GM18873 (cell line): ENCODE data around the gene SPNS3.

Experiments used
- ATAC-seq: cut with Tn5 transposase; IDR thresholded peaks from one replicate; pipeline ENCODE4 v1.9.1; 2021; ENCODE audit warnings: mild to moderate bottlenecking, moderate library complexity, moderate number of reproducible peaks; ENCODE audit not compliant: unreplicated experiment, low FRiP score

SPNS3 gene

GRCh38 chr17:4485676-4486646, 52.2 kb downstream of the SPNS3 start:
- ATAC-seq = no peak

GRCh38 chr17:4487296-4487695, 53.6 kb downstream of the SPNS3 start:
- ATAC-seq = no peak

- no peak for ATAC-seq
Observed at GRCh38 chr17:4487820-4488716, 54.3 kb downstream of the SPNS3 start.

- no peak for ATAC-seq
Observed at GRCh38 chr17:4488989-4489595, 55.4 kb downstream of the SPNS3 start.

- no peak for ATAC-seq
Observed at GRCh38 chr17:4490109-4490591, 56.4 kb downstream of the SPNS3 start.

DNA sequence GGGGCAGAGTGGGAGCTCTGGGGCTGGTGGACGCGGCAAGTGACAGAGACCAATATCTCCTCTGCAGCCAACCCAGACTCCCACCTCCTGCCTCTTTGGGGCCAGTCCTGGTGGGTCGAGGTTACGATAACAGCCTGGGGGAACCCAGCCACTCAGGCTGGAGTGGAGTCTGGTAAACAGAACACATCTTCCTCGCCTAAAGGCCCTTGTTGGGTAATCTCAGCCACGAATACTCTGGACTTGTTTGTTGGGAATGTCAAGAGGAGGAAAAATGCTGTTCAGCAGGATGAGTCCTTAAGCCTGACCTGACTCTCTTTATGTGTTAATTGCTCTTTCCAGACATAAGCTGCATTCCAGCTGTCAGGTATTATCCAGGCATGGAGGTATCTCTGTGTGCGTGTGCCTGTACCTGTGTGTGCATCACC, 56.9 kb downstream of the SPNS3 start:
- ATAC-seq = no peak

GRCh38 chr17:4492721-4493561, 59.2 kb downstream of the SPNS3 start:
- no peak for ATAC-seq

- no peak for ATAC-seq
Observed at GRCh38 chr17:4497101-4497824, 63.5 kb downstream of the SPNS3 start.

DNA sequence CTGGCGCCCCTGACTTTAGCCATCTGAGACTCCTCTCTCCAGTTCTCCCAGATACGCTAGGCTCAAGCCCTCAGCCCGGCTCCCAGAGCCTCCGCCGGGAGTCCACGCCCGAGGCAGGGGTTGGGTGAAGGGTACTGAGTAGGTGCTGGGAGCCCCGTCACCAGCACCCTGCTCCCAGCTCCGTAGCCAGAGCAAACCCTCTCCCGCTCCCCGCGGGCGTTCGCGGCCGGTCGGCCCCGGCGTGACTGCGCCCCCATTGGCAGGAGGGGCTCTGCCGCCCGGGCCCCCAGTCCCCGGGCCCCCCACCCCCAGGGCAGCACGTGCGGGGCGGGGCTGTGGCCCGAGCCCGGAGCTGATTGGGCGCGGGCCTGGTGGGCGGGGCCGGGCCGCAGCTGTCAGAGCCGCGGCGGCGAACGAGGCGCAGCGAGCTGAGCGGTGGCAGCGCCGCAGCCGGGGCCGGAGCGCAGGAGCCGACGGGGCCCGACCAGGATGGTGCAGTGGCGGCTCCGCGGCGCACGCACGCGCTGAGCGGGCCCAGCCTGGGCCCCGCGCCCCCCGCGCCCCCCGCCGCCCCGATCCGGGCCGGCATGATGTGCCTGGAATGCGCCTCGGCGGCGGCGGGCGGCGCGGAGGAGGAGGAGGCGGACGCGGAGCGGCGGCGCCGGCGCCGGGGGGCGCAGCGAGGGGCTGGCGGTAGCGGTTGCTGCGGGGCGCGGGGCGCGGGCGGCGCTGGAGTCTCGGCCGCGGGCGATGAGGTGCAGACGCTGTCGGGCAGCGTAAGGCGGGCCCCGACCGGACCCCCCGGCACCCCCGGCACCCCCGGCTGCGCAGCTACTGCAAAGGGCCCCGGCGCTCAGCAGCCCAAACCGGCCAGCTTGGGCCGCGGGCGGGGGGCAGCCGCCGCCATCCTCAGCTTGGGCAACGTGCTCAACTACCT, 65.0 kb downstream of the SPNS3 start, which contains the start of gene SPNS2:
SPNS2 (plus strand) TSS at position 421 of the 937 bp plus-strand sequence; CDS start at position 588, 167 bp downstream.
- no peak for ATAC-seq

- ATAC-seq = no peak
Observed at GRCh38 chr17:4499431-4500190, 65.9 kb downstream of the SPNS3 start.

DNA sequence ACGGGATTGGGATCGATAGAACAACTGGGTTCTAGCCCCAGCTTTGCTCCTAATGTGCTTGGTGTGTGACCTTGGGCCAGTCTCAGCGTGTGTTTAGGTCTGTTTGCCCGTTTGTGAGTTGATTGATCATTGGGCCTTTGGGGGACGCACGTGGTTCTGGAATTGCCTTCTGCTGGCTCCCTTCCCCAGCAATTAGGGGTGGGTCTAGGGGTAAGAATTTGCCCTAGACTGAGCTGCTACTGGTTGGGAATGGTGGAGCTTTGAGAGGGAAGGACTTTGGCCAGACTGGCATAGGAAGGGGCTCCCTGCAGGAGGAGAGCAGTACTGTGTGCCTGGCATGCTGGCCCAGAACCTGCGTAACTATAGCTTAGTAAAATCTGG, 66.4 kb downstream of the SPNS3 start:
- ATAC-seq = no peak

DNA sequence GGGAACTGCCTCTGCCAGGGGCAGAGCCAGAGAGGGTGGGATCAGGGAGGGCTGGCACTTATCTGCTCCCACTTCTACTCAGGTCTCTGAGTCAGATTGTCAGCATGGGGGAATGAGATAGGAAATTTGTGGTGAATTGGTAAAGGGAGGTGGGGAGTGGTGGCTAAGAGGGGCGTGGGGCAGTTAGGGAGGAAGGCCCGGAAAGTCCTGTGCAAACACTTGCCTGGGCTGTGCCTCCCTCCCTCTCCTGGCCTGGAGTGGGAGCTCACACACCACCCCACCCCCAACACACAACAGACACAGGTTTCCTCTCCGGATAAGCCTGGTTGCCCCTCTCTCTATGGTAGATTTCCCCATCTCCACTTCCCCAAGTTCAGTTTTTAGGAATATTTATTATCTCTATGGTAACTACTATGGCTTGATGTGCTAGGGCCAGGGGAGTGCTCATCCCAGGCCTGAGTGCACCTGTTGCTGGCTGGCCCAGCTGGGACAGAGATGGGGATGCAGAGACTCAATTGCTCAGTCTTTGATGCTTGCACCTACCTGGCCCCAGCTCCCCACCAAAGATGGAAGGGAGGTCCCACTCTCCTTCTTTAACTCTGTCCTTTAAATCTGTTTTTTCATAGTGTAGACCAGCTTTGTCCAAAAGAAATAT, 67.7 kb downstream of the SPNS3 start:
- no peak for ATAC-seq

DNA sequence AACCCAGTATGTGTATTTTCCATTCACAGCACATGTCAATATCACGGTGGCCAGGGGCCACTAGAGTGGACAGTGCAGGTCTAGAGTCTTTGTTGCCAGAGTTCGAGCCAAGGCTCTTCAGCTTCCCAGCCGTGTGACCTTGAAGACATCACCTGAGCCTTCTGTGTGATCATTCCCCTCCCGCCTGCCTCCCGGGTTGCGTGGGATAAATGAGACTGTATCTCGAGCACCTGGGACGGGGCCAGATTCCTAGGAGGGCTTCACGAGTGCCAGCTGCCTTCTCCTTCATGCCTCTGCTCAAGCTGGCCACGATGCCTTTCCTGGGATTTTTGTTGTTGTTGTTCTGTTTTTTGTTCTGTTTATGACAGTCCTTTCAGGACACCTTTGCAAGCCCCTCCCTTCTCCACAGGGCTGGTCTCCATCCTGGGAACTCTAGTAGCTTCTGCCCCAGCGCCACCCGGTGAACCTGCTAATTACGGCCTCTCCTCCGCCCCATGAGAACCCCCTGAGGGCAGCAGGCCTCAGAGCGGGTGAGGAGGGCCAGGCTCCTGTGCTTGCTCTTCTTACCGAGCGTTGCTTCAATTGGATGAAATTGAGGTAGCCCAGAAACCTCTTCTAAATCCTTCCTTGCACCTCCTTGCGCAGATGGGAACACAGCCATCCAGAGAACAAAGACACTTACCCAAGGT, 68.9 kb downstream of the SPNS3 start:
- no peak for ATAC-seq

DNA sequence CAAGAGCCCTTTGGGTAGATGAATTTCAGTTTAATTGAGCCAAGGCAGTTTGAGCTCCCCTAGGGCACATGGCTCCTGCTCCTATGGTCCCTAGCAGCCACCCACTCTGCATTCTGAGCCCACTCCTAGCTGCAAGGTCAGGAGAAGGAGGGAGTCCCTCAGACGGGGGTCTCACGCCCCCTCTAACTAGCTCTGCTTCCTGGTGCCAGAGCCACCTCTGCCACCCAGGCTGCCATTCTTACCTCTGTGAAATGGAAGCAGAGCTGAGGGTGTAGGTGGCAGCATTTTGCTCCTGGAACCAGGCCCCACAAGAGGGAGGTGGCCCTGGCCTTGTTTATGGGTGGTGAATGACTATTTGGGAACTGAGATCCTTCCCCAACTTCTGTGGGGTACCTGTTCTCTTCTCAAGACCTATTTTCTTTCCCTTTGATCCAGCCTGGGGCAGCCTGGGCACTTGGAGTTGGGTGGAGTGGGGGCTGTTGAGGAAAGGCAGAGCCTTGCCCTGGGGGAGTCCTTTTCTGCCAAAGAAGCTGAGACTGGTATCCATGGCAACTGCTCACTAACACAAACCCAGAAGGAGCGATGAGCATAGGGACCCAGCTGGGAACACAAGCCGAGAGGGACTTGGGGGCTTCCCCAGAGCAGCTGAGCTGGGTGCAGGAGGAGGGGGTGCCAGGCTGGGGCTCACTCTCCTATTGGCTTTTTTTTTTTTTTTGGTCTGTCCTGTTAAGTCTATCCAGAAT, 69.7 kb downstream of the SPNS3 start:
- ATAC-seq = no peak

GRCh38 chr17:4504188-4504587, 70.4 kb downstream of the SPNS3 start:
- ATAC-seq = no peak
